GM18861 (cell line): Measurements from ENCODE around the gene DYRK1A.

Source experiments
- ATAC-seq: cut with Tn5 transposase; IDR thresholded peaks from one replicate; pipeline ENCODE4 v1.9.1; 2021; ENCODE audit not compliant: unreplicated experiment

DYRK1A gene

GRCh38 chr21:37563641-37564340 is 197.2 kb downstream of the DYRK1A start:
- ATAC-seq = peak; percentile 70

GRCh38 chr21:37564341-37564923 is 197.9 kb downstream of the DYRK1A start:
- ATAC-seq = peak; percentile 45

GRCh38 chr21:37564924-37565529 is 198.5 kb downstream of the DYRK1A start:
- no peak for ATAC-seq

- ATAC-seq = no peak
Observed at GRCh38 chr21:37565530-37566223, 199.1 kb downstream of the DYRK1A start.

GRCh38 chr21:37566790-37567615 is 200.4 kb downstream of the DYRK1A start:
- no peak for ATAC-seq

- ATAC-seq = no peak
Observed at GRCh38 chr21:37568415-37568814, 201.8 kb downstream of the DYRK1A start.

GRCh38 chr21:37568916-37569315 is 202.3 kb downstream of the DYRK1A start:
- ATAC-seq = no peak

- no peak for ATAC-seq
Observed at GRCh38 chr21:37571442-37571841, 204.9 kb downstream of the DYRK1A start.

- ATAC-seq = no peak
Observed at GRCh38 chr21:37574316-37574715, 207.7 kb downstream of the DYRK1A start.

- ATAC-seq = no peak
Observed at GRCh38 chr21:37574751-37575150, 208.2 kb downstream of the DYRK1A start.

GRCh38 chr21:37575580-37575979 is 209.0 kb downstream of the DYRK1A start:
- ATAC-seq = no peak
